WTC11 (cell line): ENCODE data around the gene SEMA4D. TPM values are rescaled to one million over a fixed set of nuclear protein-coding genes. Genes with fewer than 3 reads are reported as not detected.

Experiments
- ATAC-seq: fragments of 200-7000 bp; cut with Tn5 transposase; 2 replicates; pipeline ENCODE4 v1.10.0; 2021; ENCODE audit warnings: mild to moderate bottlenecking, moderate library complexity
- CTCF ChIA-PET: fragments of 300-600 bp; sonication (Branson Sonifier 250); formaldehyde crosslinking; loops from one replicate; lab custom pipeline; 2021; ENCODE audit warnings: antibody characterized with exemption; lab: Charles Lee
- POLR2A ChIA-PET: fragments of 350-600 bp; sonication (Branson Sonifier 250); formaldehyde crosslinking; loops from one replicate; lab custom pipeline; 2021; ENCODE audit warnings: antibody characterized with exemption; lab: Charles Lee
- DNase-seq: peaks from one replicate; pipeline ENCODE4 v3.0.0; 2021; ENCODE audit warnings: low spot score
- H3K27ac Mint-ChIP-seq: 2 replicates; pipeline ENCODE4 v1.8.0; 2021; ENCODE audit warnings: mixed read lengths
- H3K27me3 Mint-ChIP-seq: 2 replicates; pipeline ENCODE4 v1.8.0; 2021; ENCODE audit warnings: low read depth, mild to moderate bottlenecking, moderate library complexity, mixed read lengths
- H3K36me3 Mint-ChIP-seq: 2 replicates; pipeline ENCODE4 v1.8.0; 2021; ENCODE audit warnings: mixed read lengths
- H3K4me1 Mint-ChIP-seq: 2 replicates; pipeline ENCODE4 v1.8.0; 2022; ENCODE audit warnings: mixed read lengths
- H3K4me3 Mint-ChIP-seq: 2 replicates; pipeline ENCODE4 v1.8.0; 2021; ENCODE audit warnings: mild to moderate bottlenecking, moderate library complexity, mixed read lengths
- H3K9me3 Mint-ChIP-seq: 2 replicates; pipeline ENCODE4 v1.8.0; 2021; ENCODE audit warnings: mixed read lengths
- ATF1 ChIP-seq: sonication (generic); formaldehyde crosslinking; IDR thresholded peaks from 2 replicates; pipeline ENCODE4 v1.8.1; 2023; ENCODE audit warnings: mild to moderate bottlenecking, moderate library complexity, missing genetic modification reagents
- CBFB ChIP-seq: sonication (generic); formaldehyde crosslinking; IDR thresholded peaks from 2 replicates; pipeline ENCODE4 v1.8.1; 2022; ENCODE audit warnings: mild to moderate bottlenecking, low read depth, missing genetic modification reagents
- FOXJ3 ChIP-seq: sonication (generic); formaldehyde crosslinking; IDR thresholded peaks from 2 replicates; pipeline ENCODE4 v1.9.0; 2021; ENCODE audit warnings: missing genetic modification reagents, mild to moderate bottlenecking, borderline replicate concordance
- MYBL2 ChIP-seq: sonication (generic); formaldehyde crosslinking; IDR thresholded peaks from 2 replicates; pipeline ENCODE4 v1.8.1; 2023; ENCODE audit warnings: mild to moderate bottlenecking, moderate library complexity, missing genetic modification reagents
- OVOL2 ChIP-seq: fragments of 250-450 bp; sonication (Bioruptor Pico); IDR thresholded peaks from 2 replicates; pipeline ENCODE4 v1.9.0; 2021; ENCODE audit warnings: mild to moderate bottlenecking, borderline replicate concordance
- PRRX2 ChIP-seq: fragments of 250-450 bp; sonication (Bioruptor Pico); IDR thresholded peaks from 2 replicates; pipeline ENCODE4 v1.8.0; 2021; ENCODE audit warnings: mild to moderate bottlenecking
- SMAD3 ChIP-seq: sonication (generic); formaldehyde crosslinking; IDR thresholded peaks from 2 replicates; pipeline ENCODE4 v1.8.0; 2022; ENCODE audit warnings: missing genetic modification reagents, mild to moderate bottlenecking, borderline replicate concordance
- SOX15 ChIP-seq: fragments of 250-450 bp; sonication (Bioruptor Pico); IDR thresholded peaks from 2 replicates; pipeline ENCODE4 v1.9.0; 2021; ENCODE audit warnings: mild to moderate bottlenecking
- TCF7 ChIP-seq: sonication (generic); formaldehyde crosslinking; IDR thresholded peaks from 2 replicates; pipeline ENCODE4 v1.8.0; 2022; ENCODE audit warnings: mild to moderate bottlenecking, low read depth, missing genetic modification reagents, moderate library complexity
- ZNF121 ChIP-seq: sonication (generic); formaldehyde crosslinking; IDR thresholded peaks from 2 replicates; pipeline ENCODE4 v1.8.0; 2023; ENCODE audit warnings: missing genetic modification reagents
- ZNF317 ChIP-seq: sonication (generic); formaldehyde crosslinking; IDR thresholded peaks from 2 replicates; pipeline ENCODE4 v1.8.1; 2023; ENCODE audit warnings: low read depth, mild to moderate bottlenecking, moderate library complexity, missing genetic modification reagents, borderline replicate concordance
- ZNF671 ChIP-seq: fragments of 250-450 bp; sonication (Bioruptor Pico); IDR thresholded peaks from 2 replicates; pipeline ENCODE4 v1.8.0; 2021; ENCODE audit warnings: mild to moderate bottlenecking
- total RNA-seq: library from RNA; stranded (reverse); gene quantifications from 3 replicates; pipeline ENCODE4 v1.2.3, GENCODE V29; 2021
- TF ChIP-seq, protein P1 (sequence below): sonication (generic); formaldehyde crosslinking; IDR thresholded peaks from 2 replicates; pipeline ENCODE4 v1.8.1; 2023; ENCODE audit warnings: mild to moderate bottlenecking, missing genetic modification reagents
- TF ChIP-seq, protein P2 (sequence below): sonication (generic); formaldehyde crosslinking; conservative IDR thresholded peaks from 2 replicates; pipeline ENCODE4 v1.8.1; 2022; ENCODE audit warnings: mild to moderate bottlenecking, missing genetic modification reagents
- TF ChIP-seq, protein P3 (sequence below): fragments of 250-450 bp; sonication (Bioruptor Pico); IDR thresholded peaks from 2 replicates; pipeline ENCODE4 v1.9.0; 2021; ENCODE audit warnings: mild to moderate bottlenecking, borderline replicate concordance
- TF ChIP-seq, protein P4 (sequence below): fragments of 250-450 bp; sonication (Bioruptor Pico); IDR thresholded peaks from 2 replicates; pipeline ENCODE4 v2.1.2; 2022; ENCODE audit warnings: mild to moderate bottlenecking, moderate library complexity
- TF ChIP-seq, protein P5 (sequence below): fragments of 250-450 bp; sonication (Bioruptor Pico); IDR thresholded peaks from 2 replicates; pipeline ENCODE4 v1.9.0; 2021; ENCODE audit warnings: moderate library complexity, mild to moderate bottlenecking, inconsistent platforms, borderline replicate concordance
- TF ChIP-seq, protein P6 (sequence below): sonication (generic); formaldehyde crosslinking; IDR thresholded peaks from 2 replicates; pipeline ENCODE4 v1.8.1; 2022; ENCODE audit warnings: low read depth, mild to moderate bottlenecking, moderate library complexity, missing genetic modification reagents, borderline replicate concordance
- TF ChIP-seq, protein P7 (sequence below): sonication (generic); formaldehyde crosslinking; IDR thresholded peaks from 2 replicates; pipeline ENCODE4 v1.8.1; 2023; ENCODE audit warnings: mild to moderate bottlenecking, missing genetic modification reagents, moderate library complexity

The SEMA4D gene
- total RNA-seq, 1 experiment from 2014 or later: 67.8 TPM

DNA sequence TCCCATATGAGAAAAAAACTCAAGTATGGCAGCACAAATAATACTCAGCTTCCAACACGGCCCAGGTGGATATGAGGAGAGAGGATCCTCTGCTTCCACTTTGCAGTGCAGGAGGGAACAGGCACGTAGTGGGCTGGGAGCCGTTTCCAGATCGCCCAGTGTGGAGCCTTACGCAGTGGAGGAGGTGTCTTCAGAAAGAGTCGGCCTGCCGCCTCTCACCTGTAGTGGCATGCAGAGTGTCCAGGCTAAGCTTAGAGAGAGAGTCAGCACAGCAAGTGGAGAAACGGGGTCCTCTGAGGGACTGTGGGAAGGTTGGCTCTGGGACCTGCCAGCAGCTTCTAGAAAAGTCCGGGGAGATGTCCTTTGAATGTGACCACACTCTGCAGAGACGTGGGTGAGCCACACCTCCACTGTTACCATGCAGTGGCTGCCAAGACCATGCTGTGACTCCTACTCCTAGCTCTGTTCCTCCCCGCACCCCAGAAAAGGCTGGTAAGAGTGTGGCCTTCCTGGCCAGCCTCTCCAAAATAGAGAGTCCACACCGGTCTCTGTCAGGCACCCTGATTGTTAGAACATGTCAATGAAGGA, 3.5 kb upstream of the SEMA4D start:
- no peaks in the 10 kb centered on the region for H3K36me3 Mint-ChIP-seq
- POLR2A ChIA-PET: no interaction called here
- H3K27ac Mint-ChIP-seq: no peak overlapping the region
- H3K9me3 Mint-ChIP-seq: no peaks in the 10 kb centered on the region
- TF ChIP-seq ZNF317 (CRISPR knock-in tag): no peak
- TF ChIP-seq PRRX2: no peak
- TF ChIP-seq, protein P1, sequence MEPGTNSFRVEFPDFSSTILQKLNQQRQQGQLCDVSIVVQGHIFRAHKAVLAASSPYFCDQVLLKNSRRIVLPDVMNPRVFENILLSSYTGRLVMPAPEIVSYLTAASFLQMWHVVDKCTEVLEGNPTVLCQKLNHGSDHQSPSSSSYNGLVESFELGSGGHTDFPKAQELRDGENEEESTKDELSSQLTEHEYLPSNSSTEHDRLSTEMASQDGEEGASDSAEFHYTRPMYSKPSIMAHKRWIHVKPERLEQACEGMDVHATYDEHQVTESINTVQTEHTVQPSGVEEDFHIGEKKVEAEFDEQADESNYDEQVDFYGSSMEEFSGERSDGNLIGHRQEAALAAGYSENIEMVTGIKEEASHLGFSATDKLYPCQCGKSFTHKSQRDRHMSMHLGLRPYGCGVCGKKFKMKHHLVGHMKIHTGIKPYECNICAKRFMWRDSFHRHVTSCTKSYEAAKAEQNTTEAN (CRISPR knock-in tag): no peak
- TF ChIP-seq SMAD3 (CRISPR knock-in tag): no peak
- TF ChIP-seq, protein P2, sequence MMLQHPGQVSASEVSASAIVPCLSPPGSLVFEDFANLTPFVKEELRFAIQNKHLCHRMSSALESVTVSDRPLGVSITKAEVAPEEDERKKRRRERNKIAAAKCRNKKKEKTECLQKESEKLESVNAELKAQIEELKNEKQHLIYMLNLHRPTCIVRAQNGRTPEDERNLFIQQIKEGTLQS: no peak
- no peak for TF ChIP-seq ZNF671 (CRISPR knock-in tag)
- TF ChIP-seq, protein P3, sequence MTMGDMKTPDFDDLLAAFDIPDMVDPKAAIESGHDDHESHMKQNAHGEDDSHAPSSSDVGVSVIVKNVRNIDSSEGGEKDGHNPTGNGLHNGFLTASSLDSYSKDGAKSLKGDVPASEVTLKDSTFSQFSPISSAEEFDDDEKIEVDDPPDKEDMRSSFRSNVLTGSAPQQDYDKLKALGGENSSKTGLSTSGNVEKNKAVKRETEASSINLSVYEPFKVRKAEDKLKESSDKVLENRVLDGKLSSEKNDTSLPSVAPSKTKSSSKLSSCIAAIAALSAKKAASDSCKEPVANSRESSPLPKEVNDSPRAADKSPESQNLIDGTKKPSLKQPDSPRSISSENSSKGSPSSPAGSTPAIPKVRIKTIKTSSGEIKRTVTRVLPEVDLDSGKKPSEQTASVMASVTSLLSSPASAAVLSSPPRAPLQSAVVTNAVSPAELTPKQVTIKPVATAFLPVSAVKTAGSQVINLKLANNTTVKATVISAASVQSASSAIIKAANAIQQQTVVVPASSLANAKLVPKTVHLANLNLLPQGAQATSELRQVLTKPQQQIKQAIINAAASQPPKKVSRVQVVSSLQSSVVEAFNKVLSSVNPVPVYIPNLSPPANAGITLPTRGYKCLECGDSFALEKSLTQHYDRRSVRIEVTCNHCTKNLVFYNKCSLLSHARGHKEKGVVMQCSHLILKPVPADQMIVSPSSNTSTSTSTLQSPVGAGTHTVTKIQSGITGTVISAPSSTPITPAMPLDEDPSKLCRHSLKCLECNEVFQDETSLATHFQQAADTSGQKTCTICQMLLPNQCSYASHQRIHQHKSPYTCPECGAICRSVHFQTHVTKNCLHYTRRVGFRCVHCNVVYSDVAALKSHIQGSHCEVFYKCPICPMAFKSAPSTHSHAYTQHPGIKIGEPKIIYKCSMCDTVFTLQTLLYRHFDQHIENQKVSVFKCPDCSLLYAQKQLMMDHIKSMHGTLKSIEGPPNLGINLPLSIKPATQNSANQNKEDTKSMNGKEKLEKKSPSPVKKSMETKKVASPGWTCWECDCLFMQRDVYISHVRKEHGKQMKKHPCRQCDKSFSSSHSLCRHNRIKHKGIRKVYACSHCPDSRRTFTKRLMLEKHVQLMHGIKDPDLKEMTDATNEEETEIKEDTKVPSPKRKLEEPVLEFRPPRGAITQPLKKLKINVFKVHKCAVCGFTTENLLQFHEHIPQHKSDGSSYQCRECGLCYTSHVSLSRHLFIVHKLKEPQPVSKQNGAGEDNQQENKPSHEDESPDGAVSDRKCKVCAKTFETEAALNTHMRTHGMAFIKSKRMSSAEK (CRISPR knock-in tag): no peak
- TF ChIP-seq SOX15 (CRISPR knock-in tag): no peak
- TF ChIP-seq TCF7 (CRISPR knock-in tag): no peak
- no peak for TF ChIP-seq OVOL2 (CRISPR knock-in tag)
- TF ChIP-seq, protein P4, sequence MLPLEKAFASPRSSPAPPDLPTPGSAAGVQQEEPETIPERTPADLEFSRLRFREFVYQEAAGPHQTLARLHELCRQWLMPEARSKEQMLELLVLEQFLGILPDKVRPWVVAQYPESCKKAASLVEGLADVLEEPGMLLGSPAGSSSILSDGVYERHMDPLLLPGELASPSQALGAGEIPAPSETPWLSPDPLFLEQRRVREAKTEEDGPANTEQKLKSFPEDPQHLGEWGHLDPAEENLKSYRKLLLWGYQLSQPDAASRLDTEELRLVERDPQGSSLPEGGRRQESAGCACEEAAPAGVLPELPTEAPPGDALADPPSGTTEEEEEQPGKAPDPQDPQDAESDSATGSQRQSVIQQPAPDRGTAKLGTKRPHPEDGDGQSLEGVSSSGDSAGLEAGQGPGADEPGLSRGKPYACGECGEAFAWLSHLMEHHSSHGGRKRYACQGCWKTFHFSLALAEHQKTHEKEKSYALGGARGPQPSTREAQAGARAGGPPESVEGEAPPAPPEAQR (CRISPR knock-in tag): no peak
- TF ChIP-seq ZNF121 (CRISPR knock-in tag): no peak
- TF ChIP-seq, protein P5, sequence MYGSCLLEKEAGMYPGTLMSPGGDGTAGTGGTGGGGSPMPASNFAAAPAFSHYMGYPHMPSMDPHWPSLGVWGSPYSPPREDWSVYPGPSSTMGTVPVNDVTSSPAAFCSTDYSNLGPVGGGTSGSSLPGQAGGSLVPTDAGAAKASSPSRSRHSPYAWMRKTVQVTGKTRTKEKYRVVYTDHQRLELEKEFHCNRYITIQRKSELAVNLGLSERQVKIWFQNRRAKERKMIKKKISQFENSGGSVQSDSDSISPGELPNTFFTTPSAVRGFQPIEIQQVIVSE (CRISPR knock-in tag): no peak
- no peak for TF ChIP-seq CBFB
- no peak for TF ChIP-seq FOXJ3 (CRISPR knock-in tag)
- TF ChIP-seq, protein P6, sequence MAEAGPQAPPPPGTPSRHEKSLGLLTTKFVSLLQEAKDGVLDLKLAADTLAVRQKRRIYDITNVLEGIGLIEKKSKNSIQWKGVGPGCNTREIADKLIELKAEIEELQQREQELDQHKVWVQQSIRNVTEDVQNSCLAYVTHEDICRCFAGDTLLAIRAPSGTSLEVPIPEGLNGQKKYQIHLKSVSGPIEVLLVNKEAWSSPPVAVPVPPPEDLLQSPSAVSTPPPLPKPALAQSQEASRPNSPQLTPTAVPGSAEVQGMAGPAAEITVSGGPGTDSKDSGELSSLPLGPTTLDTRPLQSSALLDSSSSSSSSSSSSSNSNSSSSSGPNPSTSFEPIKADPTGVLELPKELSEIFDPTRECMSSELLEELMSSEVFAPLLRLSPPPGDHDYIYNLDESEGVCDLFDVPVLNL (CRISPR knock-in tag): no peak
- TF ChIP-seq, protein P7, sequence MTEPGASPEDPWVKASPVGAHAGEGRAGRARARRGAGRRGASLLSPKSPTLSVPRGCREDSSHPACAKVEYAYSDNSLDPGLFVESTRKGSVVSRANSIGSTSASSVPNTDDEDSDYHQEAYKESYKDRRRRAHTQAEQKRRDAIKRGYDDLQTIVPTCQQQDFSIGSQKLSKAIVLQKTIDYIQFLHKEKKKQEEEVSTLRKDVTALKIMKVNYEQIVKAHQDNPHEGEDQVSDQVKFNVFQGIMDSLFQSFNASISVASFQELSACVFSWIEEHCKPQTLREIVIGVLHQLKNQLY (CRISPR knock-in tag): no peak
- TF ChIP-seq MYBL2 (CRISPR knock-in tag): no peak
- TF ChIP-seq ATF1 (CRISPR knock-in tag): no peak
- CTCF ChIA-PET: interaction anchor here (2.8 kb wide), 1 partner anchor 47 kb away, joined by 12 read pairs; no protein-coding TSS in a partner anchor
- H3K27me3 Mint-ChIP-seq: no peaks in the 10 kb centered on the region
- H3K4me1 Mint-ChIP-seq: peaks cover 41% of the 10 kb centered on the region
- no peak for DNase-seq
- H3K4me3 Mint-ChIP-seq: no peak overlapping the region
- ATAC-seq: no peak
